Activated effector memory CD4-positive, alpha-beta T cell treated with Interleukin-2 at 50 U/mL for 16 hours (primary cell): ENCODE data around the gene TRIM15.
"Not testable (repeated sequence)": the region's sequence is repeated elsewhere in the genome, so short reads cannot be mapped to it uniquely, and the experiment has no call there.

Experiments used
- DNase-seq: peaks from one replicate; pipeline ENCODE4 v3.0.0-alpha.2; 2020

TRIM15 gene

GRCh38 chr6:30163090-30163917, at the start of gene TRIM15:
Gene TRIM15 (plus strand): TSS chr6:30163546. CDS start chr6:30163685, 139 bp downstream.
- no peak for DNase-seq

GRCh38 chr6:30113841-30114240, 49.5 kb upstream of the TRIM15 start:
- no peak for DNase-seq

GRCh38 chr6:30116724-30117123, 46.6 kb upstream of the TRIM15 start:
- no peak for DNase-seq

GRCh38 chr6:30118691-30119090, 44.7 kb upstream of the TRIM15 start:
- not testable (repeated sequence) for DNase-seq

GRCh38 chr6:30121446-30122366, 41.6 kb upstream of the TRIM15 start:
- no peak for DNase-seq

GRCh38 chr6:30122515-30122914, 40.8 kb upstream of the TRIM15 start:
- no peak for DNase-seq

- no peak for DNase-seq
Measured at GRCh38 chr6:30127238-30128093, 35.9 kb upstream of the TRIM15 start.

- no peak for DNase-seq
Measured at GRCh38 chr6:30129265-30130178, 33.8 kb upstream of the TRIM15 start.

- no peak for DNase-seq
Measured at GRCh38 chr6:30130179-30130679, 33.1 kb upstream of the TRIM15 start.

- DNase-seq = peak; percentile 43
Measured at GRCh38 chr6:30130887-30131862, 32.2 kb upstream of the TRIM15 start.

GRCh38 chr6:30131947-30132497, 31.3 kb upstream of the TRIM15 start:
- DNase-seq = no peak

GRCh38 chr6:30135147-30135546, 28.2 kb upstream of the TRIM15 start:
- no peak for DNase-seq

GRCh38 chr6:30135757-30136156, 27.6 kb upstream of the TRIM15 start, which contains the start of gene TRIM40:
Gene TRIM40 (plus strand): TSS chr6:30136140. CDS start chr6:30137037, 897 bp downstream.
- DNase-seq = no peak

GRCh38 chr6:30136570-30137286, 26.6 kb upstream of the TRIM15 start:
- DNase-seq = no peak

GRCh38 chr6:30140240-30140639, 23.1 kb upstream of the TRIM15 start:
- DNase-seq = not testable (repeated sequence)

- no peak for DNase-seq
Measured at GRCh38 chr6:30142665-30143064, 20.7 kb upstream of the TRIM15 start.

GRCh38 chr6:30143780-30144179, 19.6 kb upstream of the TRIM15 start:
- DNase-seq = no peak

- no peak for DNase-seq
Measured at GRCh38 chr6:30144811-30145210, 18.5 kb upstream of the TRIM15 start.

GRCh38 chr6:30145818-30146217, 17.5 kb upstream of the TRIM15 start:
- DNase-seq = no peak
